GM19351 (cell line): Measurements from ENCODE around the gene SURF2.

Source experiments
- ATAC-seq: cut with Tn5 transposase; IDR thresholded peaks from one replicate; pipeline ENCODE4 v1.9.1; 2021; ENCODE audit warnings: mild to moderate bottlenecking, moderate library complexity; ENCODE audit not compliant: unreplicated experiment

Gene SURF2

GRCh38 chr9:133335924-133336811, 20.2 kb upstream of the SURF2 start, which contains the start of gene SURF6:
SURF6 (minus strand) TSS chr9:133336188; CDS start chr9:133336132, 56 bp downstream.
- ATAC-seq = peak; percentile 84

- no peak for ATAC-seq
These were observed 16.7 kb upstream of the SURF2 start for GRCh38 chr9:133339641-133340040.

GRCh38 chr9:133340256-133340655, 16.1 kb upstream of the SURF2 start:
- ATAC-seq = no peak

GRCh38 chr9:133340916-133341315, 15.4 kb upstream of the SURF2 start:
- ATAC-seq = no peak

GRCh38 chr9:133341369-133342068, 14.8 kb upstream of the SURF2 start:
- no peak for ATAC-seq

GRCh38 chr9:133342069-133342406, 14.3 kb upstream of the SURF2 start:
- ATAC-seq = no peak

GRCh38 chr9:133342570-133342969, 13.8 kb upstream of the SURF2 start:
- no peak for ATAC-seq

- ATAC-seq = no peak
These were observed 12.3 kb upstream of the SURF2 start for GRCh38 chr9:133344071-133344470.

- ATAC-seq = no peak
These were observed 11.4 kb upstream of the SURF2 start for GRCh38 chr9:133344979-133345378.

GRCh38 chr9:133345596-133345995, 10.8 kb upstream of the SURF2 start:
- no peak for ATAC-seq

GRCh38 chr9:133346021-133346785, 10.1 kb upstream of the SURF2 start:
- no peak for ATAC-seq

GRCh38 chr9:133347515-133347984, 8.8 kb upstream of the SURF2 start:
- peak; percentile 35 for ATAC-seq

- ATAC-seq = peak; percentile 72
These were observed 8.2 kb upstream of the SURF2 start, which contains the start of the genes MED22 and RPL7A for GRCh38 chr9:133347985-133348717. MED22 (minus strand) TSS chr9:133348131; CDS start chr9:133346662, 1,469 bp downstream. RPL7A (plus strand) TSS chr9:133348218; CDS start chr9:133348244, 26 bp downstream.

- no peak for ATAC-seq
These were observed 7.4 kb upstream of the SURF2 start for GRCh38 chr9:133348718-133349573.

- ATAC-seq = no peak
These were observed 6.3 kb upstream of the SURF2 start for GRCh38 chr9:133349965-133350616.

- ATAC-seq = no peak
These were observed 4.8 kb upstream of the SURF2 start for GRCh38 chr9:133351526-133351907.

GRCh38 chr9:133351908-133352634, 4.3 kb upstream of the SURF2 start:
- ATAC-seq = no peak

- ATAC-seq = no peak
These were observed 3.6 kb upstream of the SURF2 start for GRCh38 chr9:133352635-133353340.
